ENCODE measurements around the gene KCNA5. TPM values are rescaled to one million over a fixed set of nuclear protein-coding genes. Genes with fewer than 3 reads are reported as not detected.

KCNA5 gene
- total RNA-seq, 4 donors from 2014 or later: 0.51 to 4.8 (median 2.7) TPM; not detected in 1

DNA sequence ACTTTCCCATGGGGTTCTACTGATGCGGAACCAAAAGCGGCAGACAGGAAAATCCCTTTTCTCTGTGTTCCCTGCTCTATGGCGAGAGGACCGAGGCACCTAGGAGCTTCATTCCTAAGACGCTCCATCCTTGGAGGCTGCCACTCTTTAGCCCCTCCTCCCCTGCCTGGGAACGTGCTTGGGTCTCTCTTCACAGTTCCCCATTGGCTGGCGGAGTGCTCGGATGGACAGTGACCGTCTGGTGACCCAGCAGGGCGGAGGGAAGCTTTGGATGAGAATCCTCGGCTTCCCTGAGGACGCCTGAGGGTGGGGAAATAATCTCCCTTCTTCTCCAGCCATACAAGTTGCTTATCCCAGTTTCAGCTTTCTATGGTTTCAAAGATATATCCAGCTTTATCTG, 37.3 kb downstream of the KCNA5 start:
- H3K4me3 ChIP-seq: no peak overlapping the region
- DNase-seq: no peak
- TF ChIP-seq CTCF (IDR thresholded peaks at IDR 0.05): no peak
- no peak for TF ChIP-seq POLR2A (IDR thresholded peaks at IDR 0.05)
- no peaks in the 10 kb centered on the region for H3K4me1 ChIP-seq
- H3K27me3 ChIP-seq: no peaks in the 10 kb centered on the region
- H3K9me3 ChIP-seq: no peaks in the 10 kb centered on the region
- no peaks in the 10 kb centered on the region for H3K36me3 ChIP-seq
- no peak overlapping the region for H3K27ac ChIP-seq
- intact Hi-C loops (cut with DNase I; ENCODE audit: low total_unique reads): no loop called here

DNA sequence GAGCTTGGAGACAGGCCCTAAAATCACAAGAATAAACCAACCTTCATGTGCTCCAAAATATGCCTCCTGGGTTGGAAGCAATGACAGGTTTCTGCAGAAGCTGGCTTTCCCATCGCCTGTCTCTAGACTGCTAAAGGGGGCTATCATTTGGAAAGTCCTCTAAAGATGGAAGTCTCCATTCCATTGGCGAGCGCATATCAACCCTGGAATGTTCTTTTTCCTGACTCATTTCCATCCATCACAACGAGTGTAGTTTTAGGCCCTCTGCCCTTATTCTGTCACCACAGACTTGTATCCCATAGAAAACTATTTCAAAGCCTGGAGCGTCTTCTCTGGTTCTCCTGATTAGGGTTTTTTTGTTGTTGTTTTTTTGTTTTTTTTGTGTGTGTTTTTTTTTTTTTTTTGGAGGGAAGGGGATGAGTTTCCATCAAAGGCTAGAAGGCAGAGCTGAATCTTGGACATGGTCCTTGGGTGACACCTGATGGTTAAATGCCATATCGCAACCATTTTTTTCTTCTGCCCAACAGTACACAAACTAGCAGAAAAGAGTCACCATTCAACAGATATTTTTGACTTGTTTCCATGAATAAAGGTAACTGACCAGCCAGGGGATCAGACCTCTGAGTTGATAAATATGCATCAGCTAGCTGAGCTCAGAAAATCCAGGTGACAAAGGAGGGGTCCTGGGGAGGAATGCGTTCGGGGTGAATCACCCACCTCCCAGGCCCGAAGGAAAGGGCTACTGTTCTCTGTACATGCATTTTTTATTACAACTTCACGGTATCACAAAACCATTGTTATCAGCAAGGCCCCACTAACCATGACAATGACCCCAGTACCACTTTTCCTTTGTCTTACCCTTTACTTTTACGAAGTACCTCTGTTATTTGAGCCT, 40.5 kb downstream of the KCNA5 start:
- intact Hi-C loops (cut with DNase I; ENCODE audit: low total_unique reads): no loop called here
- no peaks in the 10 kb centered on the region for H3K36me3 ChIP-seq
- no peaks in the 10 kb centered on the region for H3K4me1 ChIP-seq
- H3K4me3 ChIP-seq: no peak overlapping the region
- H3K27ac ChIP-seq: no peak overlapping the region
- TF ChIP-seq CTCF (IDR thresholded peaks at IDR 0.05) (peak; percentile 33 to 65 (median 48)), POLR2A (IDR thresholded peaks at IDR 0.05) (no peak)
- no peak for DNase-seq
- H3K9me3 ChIP-seq: no peaks in the 10 kb centered on the region
- H3K27me3 ChIP-seq: no peaks in the 10 kb centered on the region

DNA sequence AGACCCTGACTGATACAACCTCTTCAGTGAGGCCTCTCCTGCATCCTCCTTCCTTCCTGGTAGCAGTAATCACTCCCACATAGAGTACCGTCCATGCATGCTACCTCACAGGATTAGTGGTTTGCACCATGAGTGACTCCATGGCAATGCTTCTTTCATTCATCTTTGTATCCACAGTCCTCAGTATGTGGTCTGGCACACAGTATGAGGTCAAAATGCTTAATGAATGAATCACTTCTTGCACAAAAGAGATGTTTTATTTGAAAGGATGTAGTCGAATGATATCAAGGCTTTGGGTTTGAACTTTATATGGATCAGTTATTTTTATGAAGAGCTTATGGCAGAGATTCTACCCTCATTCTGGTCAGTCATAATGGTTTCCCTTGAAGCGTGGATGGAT, 42.2 kb downstream of the KCNA5 start:
- no peak for TF ChIP-seq CTCF (IDR thresholded peaks at IDR 0.05)
- no peak for TF ChIP-seq POLR2A (IDR thresholded peaks at IDR 0.05)
- intact Hi-C loops (cut with DNase I; ENCODE audit: low total_unique reads): no loop called here
- no peak for DNase-seq

DNA sequence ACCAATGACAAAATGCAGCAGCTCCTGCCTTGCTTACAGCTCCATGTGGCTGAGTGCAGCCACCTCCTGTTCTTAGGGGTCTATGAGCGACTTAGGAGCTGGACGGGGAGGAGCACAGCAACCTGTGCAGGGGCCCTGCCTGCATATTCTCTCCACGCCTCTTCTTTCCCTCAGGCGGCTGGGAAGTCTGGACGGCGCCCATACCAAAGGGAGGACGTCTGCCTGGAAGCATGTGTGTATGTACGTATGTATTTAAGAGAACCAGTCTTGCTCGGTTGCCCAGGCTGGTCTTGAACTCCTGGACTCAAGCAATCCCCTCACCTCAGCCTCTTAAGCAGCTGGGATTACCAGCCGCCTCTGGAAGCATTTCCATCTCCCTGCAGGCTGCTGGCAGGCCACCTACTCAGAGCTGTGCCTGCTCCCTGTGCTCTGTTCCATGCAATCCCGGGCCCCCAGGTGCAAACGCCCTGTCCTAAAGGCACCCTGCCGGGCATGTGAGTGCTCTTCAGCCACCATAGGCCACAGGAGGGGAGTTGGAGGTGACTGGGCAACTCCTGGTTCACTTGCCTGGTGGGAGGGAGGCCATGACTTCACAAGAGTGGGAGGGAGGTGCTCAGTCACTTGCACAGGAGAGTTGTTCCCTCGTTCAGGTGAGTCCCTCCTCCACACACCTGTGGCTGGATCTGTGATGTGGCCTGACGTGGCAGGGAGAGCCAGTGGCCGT, 44.3 kb downstream of the KCNA5 start:
- intact Hi-C loops (cut with DNase I; ENCODE audit: low total_unique reads): no loop called here
- no peaks in the 10 kb centered on the region for H3K4me1 ChIP-seq
- H3K36me3 ChIP-seq: no peaks in the 10 kb centered on the region
- H3K9me3 ChIP-seq: no peaks in the 10 kb centered on the region
- no peak overlapping the region for H3K4me3 ChIP-seq
- TF ChIP-seq POLR2A (IDR thresholded peaks at IDR 0.05) (no peak), CTCF (IDR thresholded peaks at IDR 0.05) (no peak)
- no peak overlapping the region for H3K27ac ChIP-seq
- H3K27me3 ChIP-seq: no peaks in the 10 kb centered on the region
- no peak for DNase-seq

More for the DNA sequence above, 42.2 kb downstream of the KCNA5 start:
- H3K36me3 ChIP-seq: no peaks in the 10 kb centered on the region
- no peaks in the 10 kb centered on the region for H3K4me1 ChIP-seq
- no peaks in the 10 kb centered on the region for H3K9me3 ChIP-seq
- H3K4me3 ChIP-seq: no peak overlapping the region
- H3K27me3 ChIP-seq: no peaks in the 10 kb centered on the region
- H3K27ac ChIP-seq: no peak overlapping the region

Data from uterus (tissue), 4 donors.